HG02798 (cell line): ENCODE measurements around the gene SPAG16.
"Not testable (repeated sequence)": the region's sequence is repeated elsewhere in the genome, so short reads cannot be mapped to it uniquely, and the experiment has no call there.

Source experiments
- ATAC-seq: cut with Tn5 transposase; IDR thresholded peaks from one replicate; pipeline ENCODE4 v1.9.1; 2021; ENCODE audit warnings: mild to moderate bottlenecking; ENCODE audit not compliant: unreplicated experiment, poor library complexity

The SPAG16 gene

DNA sequence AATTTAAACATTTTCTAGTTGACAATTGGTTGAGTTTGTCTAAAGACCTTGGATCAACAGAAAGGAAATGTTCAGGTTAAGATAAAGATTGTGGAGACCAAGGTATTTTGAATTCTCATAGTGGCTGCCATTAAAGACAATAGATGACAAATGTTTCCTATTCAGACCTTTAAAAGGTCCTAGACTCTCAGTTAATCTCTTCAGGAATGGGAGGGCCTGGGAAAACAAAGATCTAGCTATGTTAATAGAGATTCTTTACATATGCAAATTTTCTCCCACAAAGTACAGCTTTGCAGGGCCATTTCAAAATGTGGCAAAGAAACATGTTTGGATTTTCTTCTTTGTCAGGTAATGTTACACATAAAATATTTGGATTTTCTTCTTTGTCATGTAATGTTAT, 403.9 kb downstream of the SPAG16 start:
- ATAC-seq, result no peak

DNA sequence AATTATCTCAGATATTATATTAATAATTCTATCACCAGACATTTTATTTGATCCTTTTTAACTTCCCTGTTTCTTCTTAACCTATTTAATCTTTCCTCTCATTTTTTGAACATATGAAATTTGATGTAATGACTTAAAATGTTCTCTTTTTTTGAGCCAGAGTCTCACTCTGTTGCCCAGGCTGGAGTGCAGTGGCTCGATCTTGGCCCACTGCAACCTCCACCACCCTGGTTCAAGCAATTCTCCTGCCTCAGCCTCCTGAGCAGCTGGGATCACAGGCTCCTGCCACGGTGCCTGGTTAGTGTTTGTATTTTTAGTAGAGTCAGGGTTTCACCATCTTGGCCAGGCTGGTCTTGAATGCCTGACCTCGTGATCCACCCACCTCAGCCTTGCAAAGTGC, 404.6 kb downstream of the SPAG16 start:
- ATAC-seq, result not testable (repeated sequence)

DNA sequence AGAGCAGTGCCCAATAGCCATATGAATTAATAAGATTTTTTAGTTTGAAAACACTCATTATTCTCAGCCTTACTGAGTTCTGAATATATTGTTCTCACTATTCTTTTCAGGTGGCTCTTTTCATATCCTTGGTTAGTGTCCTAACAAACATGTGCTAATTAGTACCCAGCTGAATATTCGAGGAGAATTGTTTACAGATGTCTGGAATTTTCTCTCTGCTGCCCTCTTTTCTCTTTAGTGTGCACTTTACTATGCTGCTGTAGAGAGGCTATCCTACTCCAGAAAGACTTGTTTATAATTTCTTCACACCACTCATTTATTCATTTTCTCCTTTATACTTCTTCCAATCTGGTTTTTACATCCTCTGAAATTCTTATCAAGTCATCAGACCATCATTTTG, 405.3 kb downstream of the SPAG16 start:
- no peak for ATAC-seq

DNA sequence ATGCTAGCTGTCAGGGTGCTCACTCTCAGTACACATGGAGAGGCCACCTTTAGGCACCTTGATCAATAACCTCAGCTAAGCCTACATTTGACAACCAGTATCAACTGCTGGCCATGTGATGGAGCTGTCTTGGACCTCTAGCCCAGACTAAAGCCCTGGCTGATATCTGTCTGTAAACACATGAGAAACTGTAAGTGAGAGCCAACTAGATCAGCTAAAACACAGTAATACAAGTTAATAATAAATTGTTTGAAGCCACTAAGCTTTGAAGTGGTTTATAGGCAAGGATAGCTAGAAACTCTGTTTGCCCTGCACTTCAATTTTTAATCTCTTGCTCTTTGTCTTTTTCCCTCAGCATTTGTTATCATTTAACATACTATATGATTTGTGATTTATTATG, 407.1 kb downstream of the SPAG16 start:
- ATAC-seq, result peak; percentile 54

DNA sequence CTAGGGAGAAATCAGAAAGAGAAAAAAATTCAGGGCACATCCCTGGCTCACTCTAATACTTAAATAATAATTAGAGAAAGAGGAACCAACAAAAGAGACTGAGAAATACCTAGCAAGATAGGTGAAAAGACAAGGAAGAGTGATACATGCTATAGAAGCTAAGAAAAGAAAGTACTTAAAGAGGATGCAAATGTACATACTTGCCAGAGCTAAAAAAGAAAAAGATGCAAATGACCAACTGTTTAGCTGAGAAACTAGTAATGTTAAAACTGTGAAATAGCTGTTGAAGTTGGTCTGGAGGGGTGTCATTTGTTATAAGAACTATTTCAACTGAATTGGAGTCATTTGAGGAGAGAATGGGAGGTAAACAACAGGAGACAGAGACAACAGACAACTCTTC, 412.2 kb downstream of the SPAG16 start:
- ATAC-seq, result peak; percentile 85

DNA sequence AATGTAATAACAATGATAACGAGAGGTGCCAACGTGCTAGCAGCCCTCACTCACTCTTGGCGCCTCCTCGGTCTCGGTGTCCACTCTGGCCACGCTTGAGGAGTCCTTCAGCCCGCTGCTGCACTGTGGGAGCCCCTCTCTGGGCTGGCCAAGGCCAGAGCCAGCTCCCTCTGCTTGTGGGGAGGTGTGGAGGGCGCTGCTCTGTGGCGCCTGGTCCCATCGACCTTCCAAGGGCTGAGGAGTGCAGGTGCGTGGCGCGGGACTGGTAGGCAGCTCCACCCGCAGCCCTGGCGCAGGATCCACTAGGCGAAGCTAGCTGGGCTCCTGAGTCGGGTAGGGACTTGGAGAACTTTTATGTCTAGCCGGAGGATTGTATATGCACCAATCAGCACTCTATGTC, 417.1 kb downstream of the SPAG16 start:
- ATAC-seq, result not testable (repeated sequence)

DNA sequence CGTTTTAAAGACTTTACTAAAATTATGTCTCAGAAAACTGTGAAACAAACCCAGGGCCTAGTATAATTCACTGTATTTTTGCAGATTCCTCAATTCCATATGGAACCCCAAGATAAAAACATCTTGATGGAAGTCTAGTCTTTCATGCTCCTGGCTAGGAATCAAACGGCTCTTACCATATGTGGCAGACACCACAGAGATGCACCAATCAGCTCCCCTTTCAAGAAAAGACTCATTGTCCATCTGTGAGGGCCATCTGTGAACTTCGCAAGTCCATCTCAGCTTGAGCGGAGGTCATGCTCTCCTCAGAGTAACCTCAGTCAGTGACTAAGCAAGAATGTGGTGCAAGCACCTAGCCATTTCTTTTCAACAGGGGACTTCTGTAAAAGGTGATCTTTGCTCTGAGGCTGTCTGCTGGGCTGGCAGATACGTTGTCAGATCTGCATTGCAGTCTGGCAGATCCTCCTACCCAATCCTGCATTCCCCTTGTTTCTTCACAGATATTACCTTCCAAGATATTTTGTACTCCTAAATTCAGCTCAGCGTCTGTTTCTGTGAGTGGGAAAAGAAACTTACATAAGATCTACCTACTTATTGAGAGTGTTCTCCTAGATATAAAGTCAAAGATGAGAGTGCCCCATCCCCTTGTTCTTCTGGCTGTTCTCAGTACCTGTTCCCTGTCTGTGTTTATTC, 419.3 kb downstream of the SPAG16 start:
- ATAC-seq, result no peak

DNA sequence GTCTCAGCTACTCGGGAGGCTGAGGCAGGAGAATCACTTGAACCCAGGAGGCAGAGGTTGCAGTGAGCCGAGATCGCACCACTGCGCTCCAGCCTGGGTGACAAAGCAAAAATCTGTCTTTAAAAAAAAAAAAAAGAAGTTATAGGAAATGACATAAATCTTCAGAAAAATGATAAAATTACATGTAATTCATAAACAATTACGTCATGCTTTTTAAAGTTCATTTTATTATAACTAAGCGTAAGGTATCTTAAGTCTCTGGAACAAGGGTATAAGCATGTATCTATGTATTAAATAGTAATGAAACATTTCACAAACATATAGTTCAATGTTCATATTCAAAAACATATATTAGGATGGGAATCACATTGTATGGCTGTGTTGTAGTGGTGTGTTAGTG, 425.9 kb downstream of the SPAG16 start:
- no peak for ATAC-seq

DNA sequence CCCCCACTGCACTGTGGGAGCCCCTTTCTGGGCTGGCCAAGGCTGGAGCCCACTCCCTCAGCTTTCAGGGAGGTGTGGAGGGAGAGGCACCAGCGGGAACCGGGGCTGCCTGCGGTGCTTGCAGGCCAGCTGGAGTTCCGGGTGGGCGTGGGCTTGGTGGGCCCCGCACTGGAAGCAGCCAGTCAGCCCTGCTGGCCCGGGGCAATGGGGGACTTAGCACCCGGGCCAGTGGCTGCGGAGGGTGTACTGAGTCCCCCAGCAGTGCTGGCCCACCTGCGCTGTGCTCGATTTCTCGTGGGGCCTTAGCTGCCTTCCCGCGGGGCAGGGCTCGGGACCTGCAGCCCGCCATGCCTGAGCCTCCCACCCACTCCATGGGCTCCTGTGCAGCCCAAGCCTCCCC, 434.1 kb downstream of the SPAG16 start:
- ATAC-seq, result not testable (repeated sequence)

DNA sequence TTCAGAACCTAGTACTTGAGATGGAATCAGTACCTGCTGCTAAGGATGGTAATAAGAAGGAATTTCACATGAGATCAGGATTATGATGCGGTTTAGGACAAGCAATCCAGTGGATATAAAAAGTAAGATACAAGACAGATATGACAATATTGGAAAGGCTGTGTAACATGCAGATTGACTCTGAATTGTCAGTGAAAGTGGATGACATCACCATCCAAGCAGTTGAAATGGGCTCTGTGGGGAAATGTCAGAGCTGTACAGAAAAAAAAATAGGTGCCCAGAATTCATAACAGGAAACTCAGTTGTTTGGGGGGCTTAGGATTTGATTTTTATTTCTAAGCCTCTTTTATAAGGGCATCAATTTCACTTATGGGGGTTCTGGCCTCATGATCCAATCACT, 438.3 kb downstream of the SPAG16 start:
- ATAC-seq, result no peak

DNA sequence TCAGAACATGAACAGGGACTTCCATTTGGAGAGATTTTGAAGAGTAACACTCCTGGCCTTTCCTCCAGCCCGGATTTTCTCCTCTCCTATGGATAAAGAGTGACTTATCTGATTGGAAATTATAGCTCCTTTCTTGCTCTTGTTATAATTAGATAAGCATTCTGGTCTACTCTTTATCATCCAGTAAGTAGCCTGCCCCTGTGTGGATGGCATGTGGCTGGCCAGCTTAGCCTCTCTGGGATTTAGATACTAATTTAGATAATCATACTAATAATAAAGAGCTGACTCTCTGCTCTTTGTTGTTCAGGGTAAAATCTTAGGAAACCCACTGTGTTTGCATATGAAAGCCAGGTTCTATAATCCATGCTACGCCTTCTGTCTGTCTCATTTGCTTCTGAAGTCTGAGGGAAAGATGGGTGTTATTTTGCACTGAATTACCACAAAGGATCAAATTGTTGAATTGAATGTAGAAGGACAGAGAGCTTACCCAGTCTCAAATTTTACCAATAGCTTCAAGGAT, 438.8 kb downstream of the SPAG16 start:
- no peak for ATAC-seq

DNA sequence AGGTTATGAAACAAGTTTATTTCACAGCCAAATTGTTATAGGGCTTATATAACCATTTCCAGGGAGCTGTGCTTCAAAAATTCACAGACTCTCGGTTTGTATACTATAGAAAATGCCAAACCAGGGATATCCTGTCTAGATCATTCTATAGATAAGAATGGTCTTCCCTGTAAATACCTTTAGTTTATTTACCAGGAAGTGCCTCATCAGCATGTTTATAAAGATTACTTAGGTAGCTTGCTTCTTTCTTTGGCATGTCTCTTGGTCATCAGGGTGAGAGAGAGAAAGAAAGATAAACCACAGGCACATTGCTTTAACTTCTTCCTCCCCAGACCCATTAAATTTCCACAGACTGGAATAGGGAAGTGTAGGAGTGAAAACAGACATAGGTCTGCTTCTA, 439.4 kb downstream of the SPAG16 start:
- no peak for ATAC-seq

DNA sequence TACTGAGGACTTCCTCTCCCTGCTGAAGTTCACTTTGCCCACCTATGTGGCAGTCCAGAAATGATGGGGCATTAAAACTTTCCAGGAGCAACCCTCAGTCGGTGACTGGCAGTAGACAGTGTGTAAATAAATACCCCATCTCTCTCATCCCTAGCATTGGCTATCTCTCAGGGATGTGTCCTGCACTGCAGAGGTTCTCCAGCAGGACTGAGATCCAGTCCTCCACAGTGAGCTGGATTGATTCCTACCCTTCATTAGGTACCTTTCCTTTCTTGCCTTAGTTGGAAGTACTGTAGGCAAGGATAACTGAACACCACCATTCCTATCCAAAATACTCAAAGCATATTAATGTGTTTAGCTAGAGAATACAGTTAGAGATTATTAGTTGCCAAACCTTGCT, 441.8 kb downstream of the SPAG16 start:
- ATAC-seq, result no peak

DNA sequence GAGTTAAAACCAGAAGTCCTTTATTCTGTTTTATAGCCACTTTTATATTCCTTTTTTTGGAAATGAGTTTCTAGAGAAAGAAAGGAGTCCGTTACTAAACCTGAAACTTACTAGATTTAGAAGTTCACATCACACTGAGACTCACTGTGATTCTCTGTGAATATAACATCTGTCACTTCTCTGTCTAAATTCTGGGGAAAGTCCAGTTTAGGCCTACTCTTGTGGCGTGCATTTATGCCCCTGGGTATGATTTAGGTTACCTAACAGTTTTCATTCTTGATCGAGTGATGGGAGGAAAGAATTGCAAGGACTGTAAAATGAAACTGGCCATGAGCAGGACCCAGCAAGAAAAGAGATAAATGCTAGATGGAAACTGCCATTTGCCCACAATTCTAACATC, 449.6 kb downstream of the SPAG16 start:
- peak; percentile 97 for ATAC-seq

DNA sequence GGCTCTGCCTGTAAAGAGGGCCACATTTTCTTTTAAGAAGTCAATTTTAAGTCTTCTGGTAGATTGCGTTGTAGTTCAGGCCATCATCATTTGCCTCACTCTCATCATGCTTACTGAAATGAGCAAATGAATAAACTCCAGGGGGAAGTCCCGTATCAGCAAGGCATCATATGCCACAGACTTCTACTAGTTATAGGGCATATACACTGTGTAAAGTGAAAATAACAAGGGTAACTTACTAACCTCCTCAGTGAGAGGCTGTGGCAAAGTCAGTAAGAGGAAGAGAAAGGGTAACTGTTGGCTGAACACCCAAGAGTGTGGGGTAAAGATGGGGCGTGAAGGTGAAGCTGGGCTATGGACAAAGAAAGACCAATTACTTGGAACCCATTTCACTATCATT, 456.2 kb downstream of the SPAG16 start:
- ATAC-seq, result peak; percentile 97

DNA sequence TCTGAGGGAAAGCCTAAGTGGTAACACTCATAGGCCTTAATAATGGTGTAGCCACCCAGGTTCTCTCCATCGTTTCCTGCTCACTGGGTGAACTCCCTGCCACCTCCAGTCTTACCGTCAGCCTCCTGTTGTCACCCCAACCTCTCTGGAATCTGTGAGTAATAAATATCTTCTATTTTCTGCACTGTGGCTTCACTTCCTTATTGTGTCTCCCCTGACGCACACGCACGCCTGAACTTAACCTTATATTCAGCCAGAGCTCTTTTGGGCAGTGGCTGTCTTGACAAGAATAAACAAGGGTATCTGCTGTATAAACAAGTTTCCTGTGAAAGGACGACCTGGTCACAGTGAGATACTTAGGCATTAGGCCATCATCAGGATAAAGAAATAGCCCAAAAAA, 467.2 kb downstream of the SPAG16 start:
- ATAC-seq, result peak; percentile 95

DNA sequence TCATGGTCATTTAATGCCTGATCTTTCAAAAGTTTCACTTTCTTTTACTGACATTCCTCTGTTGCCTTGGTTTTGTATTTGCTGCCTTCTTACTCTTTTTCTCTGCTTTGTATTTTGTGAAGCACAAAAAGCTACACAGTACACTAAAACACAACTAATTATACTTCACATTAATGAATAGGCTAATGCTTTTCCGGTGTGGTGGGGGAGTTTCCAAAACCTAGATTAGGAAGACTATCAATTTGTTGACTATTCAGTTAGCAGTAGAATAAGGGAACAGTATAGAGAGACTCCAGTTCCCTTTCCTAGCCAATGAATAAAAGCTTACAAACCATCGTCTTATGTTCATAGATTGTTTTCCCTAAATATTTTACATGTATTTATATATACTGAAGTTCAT, 468.3 kb downstream of the SPAG16 start:
- peak; percentile 24 for ATAC-seq

DNA sequence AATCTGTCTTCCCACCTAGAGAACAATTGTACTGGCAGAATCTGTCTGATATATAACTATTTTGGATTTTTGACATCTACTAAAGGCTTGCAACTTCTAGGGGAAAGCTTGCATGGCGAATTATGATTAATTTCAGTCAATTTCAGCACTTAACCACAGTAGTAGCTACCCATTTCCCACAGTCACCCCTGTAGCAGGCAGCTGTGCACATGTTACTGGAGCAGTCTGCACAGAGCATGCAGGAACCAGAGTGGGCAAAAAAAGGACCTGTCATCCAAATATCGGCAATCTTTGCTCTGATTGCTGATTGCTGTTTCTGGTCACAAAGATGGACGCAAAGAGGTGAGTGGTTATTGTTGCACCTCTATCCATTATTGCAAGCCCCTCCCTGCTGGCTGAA, 473.3 kb downstream of the SPAG16 start:
- no peak for ATAC-seq

DNA sequence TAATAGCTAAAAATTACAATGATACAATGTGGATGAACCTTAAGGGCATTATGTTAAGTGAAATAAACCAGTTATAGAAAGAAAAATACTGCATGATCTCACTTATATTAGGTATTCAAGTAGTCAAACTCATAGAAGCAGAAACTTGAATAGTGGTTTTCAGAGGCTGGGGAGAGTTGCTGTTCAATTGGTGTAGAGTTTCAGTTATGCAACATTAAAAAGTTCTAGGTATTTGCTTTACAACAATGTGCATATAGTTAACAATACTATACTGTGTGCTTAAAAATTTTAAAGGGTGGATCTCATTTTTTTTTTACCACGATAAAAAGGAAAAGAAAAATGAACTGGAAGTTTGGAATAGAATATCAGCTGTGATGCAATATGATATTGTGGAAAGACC, 479.1 kb downstream of the SPAG16 start:
- peak; percentile 25 for ATAC-seq

DNA sequence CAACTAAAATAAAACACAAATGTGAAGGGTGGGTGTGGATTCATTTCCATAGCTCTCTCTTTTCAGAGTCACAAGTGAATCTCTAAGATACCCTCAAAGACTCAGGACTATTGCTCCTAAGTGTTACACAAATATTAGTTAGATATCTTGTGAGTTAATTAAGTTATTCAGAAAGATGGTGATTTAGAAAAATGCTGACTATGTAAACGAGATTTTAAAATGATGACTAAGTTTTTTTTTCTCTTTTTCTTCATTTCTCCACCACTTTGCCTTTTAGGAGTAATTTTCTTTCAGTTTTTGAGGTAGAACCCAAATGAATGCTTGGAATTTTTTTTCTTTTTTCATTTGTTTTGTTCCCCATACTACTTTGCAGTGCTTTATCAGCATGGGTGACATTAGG, 479.7 kb downstream of the SPAG16 start:
- ATAC-seq, result no peak

DNA sequence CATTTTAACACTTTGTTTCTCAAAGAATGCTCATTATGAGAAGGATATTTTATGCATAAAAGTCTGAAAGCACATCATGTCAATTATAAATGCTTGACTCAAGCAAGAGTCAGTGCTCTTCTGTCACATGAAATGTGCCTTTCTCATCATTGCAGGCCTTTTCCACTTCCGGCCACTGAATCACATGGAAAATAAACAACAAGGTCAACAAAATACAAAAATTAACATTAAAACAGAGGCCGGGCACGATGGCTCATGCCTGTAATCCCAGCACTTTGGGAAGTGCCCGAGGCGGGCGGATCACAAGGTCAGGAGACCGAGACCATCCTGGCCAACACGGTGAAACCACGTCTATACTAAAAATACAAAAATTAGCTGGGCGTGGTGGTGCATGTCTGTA, 480.6 kb downstream of the SPAG16 start:
- ATAC-seq, result no peak

DNA sequence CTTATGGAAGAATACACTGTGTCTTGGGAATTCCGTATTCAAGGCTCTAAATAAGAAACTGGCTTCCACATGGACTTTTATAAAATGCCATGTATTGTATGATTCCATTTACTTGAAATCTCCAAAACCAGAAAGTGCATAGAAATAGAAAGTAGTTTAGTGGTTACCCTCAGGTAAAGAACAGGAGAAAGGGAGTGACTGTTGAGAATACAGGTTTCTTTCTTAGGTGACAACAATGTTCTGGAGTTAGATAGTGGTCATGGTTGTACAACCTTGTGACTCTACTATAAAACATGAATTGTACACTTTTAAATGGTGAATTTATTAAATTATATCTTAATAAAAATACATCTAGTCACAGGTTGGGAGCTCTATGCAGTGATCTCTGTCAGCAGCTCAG, 481.8 kb downstream of the SPAG16 start:
- ATAC-seq, result peak; percentile 48
